A673 (cell line): ENCODE data around the gene BFSP2. TPM values are rescaled to one million over a fixed set of nuclear protein-coding genes. Genes with fewer than 3 reads are reported as not detected.

Experiments
- BruUV-seq: library from RNA; stranded (reverse); fragments of 400-500 nt; replicated peaks from 2 replicates; lab custom pipeline; 2021; lab: Mats Ljungman, UMichigan
- CTCF ChIA-PET: fragments of 300-600 bp; sonication (Branson Sonifier 250); formaldehyde crosslinking; loops from one replicate; lab custom pipeline; 2022; ENCODE audit warnings: antibody characterized with exemption; lab: Charles Lee
- POLR2A ChIA-PET: fragments of 300-600 bp; sonication (Branson Sonifier 250); formaldehyde crosslinking; loops from one replicate; lab custom pipeline; 2022; ENCODE audit warnings: antibody characterized with exemption; ENCODE audit not compliant: low non-redundant PET; lab: Charles Lee
- DNase-seq: peaks from one replicate; pipeline ENCODE4 v3.0.0-alpha.2; 2015; ENCODE audit warnings: low spot score
- H3K27ac ChIP-seq: fragments of 200-600 bp; sonication (generic); 2 replicates; pipeline ENCODE4 v1.5.1; 2016; ENCODE audit warnings: mixed run types, low read depth, mild to moderate bottlenecking, mixed read lengths, antibody characterized with exemption, low read length; ENCODE audit not compliant: poor library complexity, severe bottlenecking
- H3K27me3 ChIP-seq: fragments of 200-600 bp; sonication (generic); replicated peaks from 2 replicates; pipeline ENCODE4 v1.6.1; 2017; ENCODE audit warnings: mixed run types, low read depth, mild to moderate bottlenecking, mixed read lengths, antibody characterized with exemption, low read length; ENCODE audit not compliant: insufficient read depth, poor library complexity
- H3K36me3 ChIP-seq: fragments of 200-600 bp; sonication (generic); 2 replicates; pipeline ENCODE4 v1.6.1; 2016; ENCODE audit warnings: mixed run types, mild to moderate bottlenecking, mixed read lengths, antibody characterized with exemption, low read length; ENCODE audit not compliant: insufficient read depth, poor library complexity, severe bottlenecking
- H3K4me1 ChIP-seq: fragments of 200-600 bp; sonication (generic); 2 replicates; pipeline ENCODE4 v1.6.1; 2017; ENCODE audit warnings: mixed run types, mild to moderate bottlenecking, mixed read lengths, antibody characterized with exemption, low read length; ENCODE audit not compliant: insufficient read depth, poor library complexity, severe bottlenecking
- H3K4me3 ChIP-seq: fragments of 200-600 bp; sonication (generic); 2 replicates; pipeline ENCODE4 v1.5.1; 2016; ENCODE audit warnings: low read depth, mixed run types, mild to moderate bottlenecking, mixed read lengths, low read length; ENCODE audit not compliant: poor library complexity, severe bottlenecking
- H3K9me3 ChIP-seq: fragments of 200-600 bp; sonication (generic); 2 replicates; pipeline ENCODE4 v1.6.1; 2016; ENCODE audit warnings: mixed run types, low read depth, mild to moderate bottlenecking, mixed read lengths, antibody characterized with exemption, low read length; ENCODE audit not compliant: poor library complexity, severe bottlenecking
- EZH2 ChIP-seq: fragments of 200-600 bp; sonication (generic); IDR thresholded peaks from 2 replicates; pipeline ENCODE4 v1.6.1; 2017; ENCODE audit warnings: borderline replicate concordance, low read depth, mild to moderate bottlenecking, mixed read lengths, antibody characterized with exemption, low read length; ENCODE audit not compliant: poor library complexity, severe bottlenecking
- intact Hi-C: fragments of 100-400 bp; cut with micrococcal nuclease; formaldehyde crosslinking; loops from one replicate; pipeline ENCODE4 v1.10.0; 2022; ENCODE audit not compliant: unreplicated experiment
- total RNA-seq: library from RNA; stranded (reverse); gene quantifications from 2 replicates; pipeline ENCODE4 v1.2.3, GENCODE V29; 2021
- TF ChIP-seq, protein P1 (sequence below): fragments of 300-800, 200-600 bp; sonication (generic); conservative IDR thresholded peaks from 2 replicates; pipeline ENCODE4 v1.5.1; 2017; ENCODE audit warnings: low read depth, mild to moderate bottlenecking, antibody characterized with exemption, low read length, moderate library complexity, mixed read lengths

The BFSP2 gene
- total RNA-seq, 1 experiment from 2014 or later: not detected

DNA sequence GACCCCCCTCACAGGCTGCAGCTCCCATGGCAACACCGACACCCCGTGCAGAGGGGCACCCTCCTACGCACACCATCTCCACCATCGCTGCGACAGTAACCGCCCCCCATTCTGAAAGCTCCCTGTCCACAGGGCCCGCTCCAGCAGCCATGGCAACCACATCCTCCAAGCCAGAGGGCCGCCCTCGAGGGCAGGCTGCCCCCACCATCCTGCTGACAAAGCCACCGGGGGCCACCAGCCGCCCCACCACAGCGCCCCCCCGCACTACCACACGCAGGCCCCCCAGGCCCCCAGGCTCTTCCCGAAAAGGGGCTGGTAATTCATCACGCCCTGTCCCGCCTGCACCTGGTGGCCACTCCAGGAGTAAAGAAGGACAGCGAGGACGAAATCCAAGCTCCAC, 19.9 kb upstream of the BFSP2 start:
- no TSS peak for BruUV-seq

DNA sequence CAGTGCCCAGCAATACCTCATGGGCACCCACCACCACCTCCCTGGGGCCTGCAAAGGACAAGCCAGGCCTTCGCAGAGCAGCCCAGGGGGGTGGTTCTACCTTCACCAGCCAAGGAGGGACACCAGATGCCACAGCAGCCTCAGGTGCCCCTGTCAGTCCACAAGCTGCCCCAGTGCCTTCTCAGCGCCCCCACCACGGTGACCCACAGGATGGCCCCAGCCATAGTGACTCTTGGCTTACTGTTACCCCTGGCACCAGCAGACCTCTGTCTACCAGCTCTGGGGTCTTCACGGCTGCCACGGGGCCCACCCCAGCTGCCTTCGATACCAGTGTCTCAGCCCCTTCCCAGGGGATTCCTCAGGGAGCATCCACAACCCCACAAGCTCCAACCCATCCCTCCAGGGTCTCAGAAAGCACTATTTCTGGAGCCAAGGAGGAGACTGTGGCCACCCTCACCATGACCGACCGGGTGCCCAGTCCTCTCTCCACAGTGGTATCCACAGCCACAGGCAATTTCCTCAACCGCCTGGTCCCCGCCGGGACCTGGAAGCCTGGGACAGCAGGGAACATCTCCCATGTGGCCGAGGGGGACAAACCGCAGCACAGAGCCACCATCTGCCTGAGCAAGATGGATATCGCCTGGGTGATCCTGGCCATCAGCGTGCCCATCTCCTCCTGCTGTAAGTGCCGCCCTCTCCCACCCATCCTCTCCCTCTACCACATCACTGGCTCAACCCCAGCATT, 19.2 kb upstream of the BFSP2 start:
- BruUV-seq: no TSS peak
- ChIA-PET POLR2A (no interaction called here), CTCF (interaction anchor here (2.2 kb wide), 1 partner anchor 340 kb away, joined by 11 read pairs; no protein-coding TSS in a partner anchor)
- DNase-seq: no peak
- TF ChIP-seq EZH2: no peak
- TF ChIP-seq, protein P1, sequence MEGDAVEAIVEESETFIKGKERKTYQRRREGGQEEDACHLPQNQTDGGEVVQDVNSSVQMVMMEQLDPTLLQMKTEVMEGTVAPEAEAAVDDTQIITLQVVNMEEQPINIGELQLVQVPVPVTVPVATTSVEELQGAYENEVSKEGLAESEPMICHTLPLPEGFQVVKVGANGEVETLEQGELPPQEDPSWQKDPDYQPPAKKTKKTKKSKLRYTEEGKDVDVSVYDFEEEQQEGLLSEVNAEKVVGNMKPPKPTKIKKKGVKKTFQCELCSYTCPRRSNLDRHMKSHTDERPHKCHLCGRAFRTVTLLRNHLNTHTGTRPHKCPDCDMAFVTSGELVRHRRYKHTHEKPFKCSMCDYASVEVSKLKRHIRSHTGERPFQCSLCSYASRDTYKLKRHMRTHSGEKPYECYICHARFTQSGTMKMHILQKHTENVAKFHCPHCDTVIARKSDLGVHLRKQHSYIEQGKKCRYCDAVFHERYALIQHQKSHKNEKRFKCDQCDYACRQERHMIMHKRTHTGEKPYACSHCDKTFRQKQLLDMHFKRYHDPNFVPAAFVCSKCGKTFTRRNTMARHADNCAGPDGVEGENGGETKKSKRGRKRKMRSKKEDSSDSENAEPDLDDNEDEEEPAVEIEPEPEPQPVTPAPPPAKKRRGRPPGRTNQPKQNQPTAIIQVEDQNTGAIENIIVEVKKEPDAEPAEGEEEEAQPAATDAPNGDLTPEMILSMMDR: no peak
- intact Hi-C loops: loop anchor here (5.0 kb wide), 1 partner anchor 843 kb away; no protein-coding TSS in a partner anchor
- no peaks in the 10 kb centered on the region for H3K27me3 ChIP-seq
- no peaks in the 10 kb centered on the region for H3K36me3 ChIP-seq
- H3K9me3 ChIP-seq: no peaks in the 10 kb centered on the region
- H3K4me1 ChIP-seq: no peaks in the 10 kb centered on the region
- H3K27ac ChIP-seq: no peak overlapping the region
- no peak overlapping the region for H3K4me3 ChIP-seq

More for the DNA sequence above, 19.9 kb upstream of the BFSP2 start:
- ChIA-PET CTCF (no interaction called here), POLR2A (no interaction called here)
- no peaks in the 10 kb centered on the region for H3K4me1 ChIP-seq
- H3K4me3 ChIP-seq: no peak overlapping the region
- no peaks in the 10 kb centered on the region for H3K27me3 ChIP-seq
- DNase-seq: no peak
- no peak overlapping the region for H3K27ac ChIP-seq
- H3K36me3 ChIP-seq: no peaks in the 10 kb centered on the region
- TF ChIP-seq EZH2: no peak
- TF ChIP-seq, protein P1: no peak
- H3K9me3 ChIP-seq: no peaks in the 10 kb centered on the region
- intact Hi-C loops: loop anchor here (5.0 kb wide), 1 partner anchor 843 kb away; no protein-coding TSS in a partner anchor

DNA sequence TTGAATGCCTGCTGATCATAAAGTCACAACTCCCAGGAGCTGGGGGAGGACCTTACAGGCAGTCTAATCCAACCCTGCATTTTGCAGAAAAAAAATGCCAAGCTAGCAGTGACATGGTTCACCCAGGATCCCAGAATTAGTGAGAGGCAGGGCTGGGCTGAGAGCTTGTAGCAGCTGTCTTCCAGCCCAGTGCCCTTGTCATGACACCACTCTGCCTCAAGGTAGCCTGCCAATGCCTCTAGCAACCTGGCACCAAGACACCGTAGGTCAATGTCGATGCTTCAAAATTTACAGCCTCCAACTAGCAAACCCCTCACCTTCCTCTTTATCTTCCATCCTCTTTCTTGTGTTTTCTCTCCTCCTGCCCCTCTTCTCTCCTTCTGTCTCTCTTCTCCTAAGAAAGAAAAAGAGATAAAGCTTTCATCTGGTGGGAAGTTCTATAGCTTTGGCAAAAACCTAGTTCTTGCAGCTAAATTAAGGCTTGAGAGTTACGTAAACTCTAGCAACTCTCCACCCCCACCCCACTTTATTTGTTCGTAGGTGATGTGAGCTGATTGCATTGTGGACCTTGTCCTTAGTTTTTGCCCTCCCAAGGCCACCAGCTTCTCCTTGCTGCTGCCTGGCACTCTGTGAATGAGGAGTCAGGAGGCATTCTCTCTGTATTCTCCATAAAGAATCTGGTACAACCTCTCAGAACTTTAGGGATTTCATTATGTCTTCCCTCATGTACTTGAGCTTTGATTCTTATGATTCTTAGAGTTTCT, 18.3 kb upstream of the BFSP2 start:
- no peaks in the 10 kb centered on the region for H3K36me3 ChIP-seq
- ChIA-PET CTCF (interaction anchor here (2.2 kb wide), 1 partner anchor 340 kb away, joined by 11 read pairs; no protein-coding TSS in a partner anchor), POLR2A (no interaction called here)
- no peak for DNase-seq
- no peaks in the 10 kb centered on the region for H3K27me3 ChIP-seq
- no peaks in the 10 kb centered on the region for H3K4me1 ChIP-seq
- H3K9me3 ChIP-seq: no peaks in the 10 kb centered on the region
- no peak overlapping the region for H3K4me3 ChIP-seq
- TF ChIP-seq EZH2: no peak
- TF ChIP-seq, protein P1: no peak
- BruUV-seq: no TSS peak
- intact Hi-C loops: loop anchor here (5.0 kb wide), 1 partner anchor 844 kb away; no protein-coding TSS in a partner anchor
- H3K27ac ChIP-seq: no peak overlapping the region
